HepG2 (cell line): ENCODE data around the gene SDCCAG8. TPM values are rescaled to one million over a fixed set of nuclear protein-coding genes. Genes with fewer than 3 reads are reported as not detected.

Source experiments
- ARNT2 ChIP-seq: sonication (generic); formaldehyde crosslinking; IDR thresholded peaks from 2 replicates; pipeline ENCODE4 v1.8.0; 2022; ENCODE audit warnings: mild to moderate bottlenecking, low read depth, missing genetic modification reagents, moderate library complexity
- CHCHD3 ChIP-seq: sonication (generic); formaldehyde crosslinking; IDR thresholded peaks from 2 replicates; pipeline ENCODE4 v1.8.0; 2022; ENCODE audit warnings: mild to moderate bottlenecking, missing genetic modification reagents, moderate library complexity
- EZH2 ChIP-seq: conservative IDR thresholded peaks from 2 replicates; pipeline ENCODE4 v1.6.1; 2012; ENCODE audit warnings: mild to moderate bottlenecking, low read depth, low read length, moderate library complexity
- KLF9 ChIP-seq: IDR thresholded peaks from 2 replicates; pipeline ENCODE4 v1.6.1; 2016; ENCODE audit warnings: low read depth
- MAF1 ChIP-seq: sonication (generic); formaldehyde crosslinking; IDR thresholded peaks from 2 replicates; pipeline ENCODE4 v1.5.0; 2020; ENCODE audit warnings: missing genetic modification reagents, borderline replicate concordance
- NONO ChIP-seq, 2 experiments: fragments of 450-650 bp in 1 of 2; sonication (generic) in 1 of 2; formaldehyde crosslinking in 1 of 2; IDR thresholded peaks in 1 of 2; conservative IDR thresholded peaks in 1 of 2; 2 replicates each; pipeline versions ENCODE4 v1.6.1 to v1.8.0; 2017 to 2022; ENCODE audit warnings: mild to moderate bottlenecking in 1 of 2, missing genetic modification reagents in 1 of 2, moderate library complexity in 1 of 2
- REPIN1 ChIP-seq: sonication (generic); formaldehyde crosslinking; IDR thresholded peaks from 2 replicates; pipeline ENCODE4 v1.8.0; 2022; ENCODE audit warnings: missing genetic modification reagents, low read depth, mild to moderate bottlenecking, borderline replicate concordance
- SP1 ChIP-seq, 2 experiments: fragments of 450-650 bp in 1 of 2; sonication (generic) in 1 of 2; formaldehyde crosslinking in 1 of 2; IDR thresholded peaks; 2 replicates each; pipeline versions ENCODE4 v1.4.0 to v1.6.1; 2016 to 2020; ENCODE audit warnings: missing genetic modification reagents in 1 of 2
- ZBED4 ChIP-seq: sonication (generic); formaldehyde crosslinking; IDR thresholded peaks from 2 replicates; pipeline ENCODE4 v1.4.0; 2020; ENCODE audit warnings: missing genetic modification reagents, borderline replicate concordance
- ZNF143 ChIP-seq: sonication (generic); formaldehyde crosslinking; IDR thresholded peaks from 2 replicates; pipeline ENCODE4 v1.4.0; 2020; ENCODE audit warnings: missing genetic modification reagents
- ZNF205 ChIP-seq: IDR thresholded peaks from 2 replicates; pipeline ENCODE4 v1.6.1; 2018; ENCODE audit warnings: missing biosample characterization, missing genetic modification reagents
- ZNF292 ChIP-seq: sonication (generic); formaldehyde crosslinking; IDR thresholded peaks from 2 replicates; pipeline ENCODE4 v1.8.1; 2022; ENCODE audit warnings: mild to moderate bottlenecking, low read depth, missing genetic modification reagents, borderline replicate concordance
- ZNF33B ChIP-seq: sonication (generic); formaldehyde crosslinking; IDR thresholded peaks from 2 replicates; pipeline ENCODE4 v1.5.1; 2020; ENCODE audit warnings: mild to moderate bottlenecking, missing genetic modification reagents
- ZNF609 ChIP-seq: sonication (generic); formaldehyde crosslinking; IDR thresholded peaks from 2 replicates; pipeline ENCODE4 v1.4.0; 2020; ENCODE audit warnings: mild to moderate bottlenecking, missing genetic modification reagents, borderline replicate concordance
- ZNF652 ChIP-seq: IDR thresholded peaks from 2 replicates; pipeline ENCODE4 v1.6.1; 2016; ENCODE audit warnings: low read depth, borderline replicate concordance
- ZNF775 ChIP-seq: sonication (generic); formaldehyde crosslinking; IDR thresholded peaks from 2 replicates; pipeline ENCODE4 v1.4.0; 2020; ENCODE audit warnings: missing genetic modification reagents, mild to moderate bottlenecking, moderate library complexity, borderline replicate concordance
- polyA plus RNA-seq, 8 experiments: library from polyadenylated mRNA; depleted of rRNA in 3 of 8; stranded (reverse) in 7 of 8; unstranded in 1 of 8; fragments of >200 nt; fragmentation: Illumina TruSeq in 4 of 8; extraction: Trizol in 4 of 8; gene quantifications; 2 replicates each; pipeline versions ENCODE4 v1.2.1 to v1.2.3, GENCODE V29; 2011 to 2016; ENCODE audit warnings: low read depth in 4 of 8, missing spikeins in 1 of 8, mixed read lengths in 1 of 8; ENCODE audit not compliant: insufficient read depth in 1 of 8
- total RNA-seq, 5 experiments: library from RNA; depleted of rRNA; stranded (reverse); fragments of >200 nt; fragmentation: Illumina TruSeq; extraction: Trizol; gene quantifications; 2 replicates each; pipeline ENCODE4 v1.2.3, GENCODE V29; 2016; ENCODE audit warnings: low read depth in 1 of 5
- TF ChIP-seq, protein P1 (sequence below): sonication (generic); formaldehyde crosslinking; IDR thresholded peaks from 2 replicates; pipeline ENCODE4 v1.5.0; 2020; ENCODE audit warnings: mild to moderate bottlenecking, low read depth, missing genetic modification reagents, borderline replicate concordance

Gene SDCCAG8
- total and polyA plus RNA-seq, 2 of the 13 experiments (the other 11 are each of a cell fraction or from before 2014, with no cell fraction given): 9.5 to 13.4 TPM

- TF ChIP-seq EZH2 (no peak), ZBED4 (CRISPR knock-in tag) (peak; percentile 84; the same call in 1 of the 2 replicates), SP1 (IDR thresholded peaks at IDR 0.05) (no peak), SP1 (CRISPR knock-in tag; IDR thresholded peaks at IDR 0.05) (no peak), REPIN1 (CRISPR knock-in tag) (no peak; the same call in 1 of the 2 replicates), ZNF292 (CRISPR knock-in tag) (peak; percentile 81; the same call in 1 of the 2 replicates), KLF9 (CRISPR knock-in tag) (no peak), ZNF775 (CRISPR knock-in tag) (no peak), ZNF609 (CRISPR knock-in tag) (0 out of 2 replicates have a peak, but pooled peaks have one; percentile 36), NONO (IDR thresholded peaks at IDR 0.05) (no peak), NONO (CRISPR knock-in tag; conservative IDR thresholded peaks at IDR 0.05) (peak; percentile 65; the same call in 1 of the 2 replicates), CHCHD3 (no peak), ZNF205 (peak; percentile 82), ZNF652 (CRISPR knock-in tag) (no peak), ZNF143 (peak; percentile 43; the same call in 1 of the 2 replicates), ZNF33B (CRISPR knock-in tag) (no peak), MAF1 (CRISPR knock-in tag) (no peak), ARNT2 (CRISPR knock-in tag) (peak; percentile 60; the same call in 1 of the 2 replicates)
- TF ChIP-seq, protein P1, sequence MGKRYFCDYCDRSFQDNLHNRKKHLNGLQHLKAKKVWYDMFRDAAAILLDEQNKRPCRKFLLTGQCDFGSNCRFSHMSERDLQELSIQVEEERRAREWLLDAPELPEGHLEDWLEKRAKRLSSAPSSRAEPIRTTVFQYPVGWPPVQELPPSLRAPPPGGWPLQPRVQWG: no peak
These were observed 250.3 kb downstream of the SDCCAG8 start (continued) for GRCh38 chr1:243505986-243506689.
